ENCODE results near the gene IL21R. TPM values are rescaled to one million over a fixed set of nuclear protein-coding genes. Genes with fewer than 3 reads are reported as not detected.
A peak's percentile ranks its signal among the peaks of the same experiment; 100 is the strongest.
"Not testable (repeated sequence)": the region's sequence is repeated elsewhere in the genome, so short reads cannot be mapped to it uniquely, and the experiment has no call there.

Gene IL21R
- total and polyA plus RNA-seq, 9 of the 15 experiments (the other 6 are each of a cell fraction or from before 2014, with no cell fraction given), result 0.04 to 0.34 (median 0.18) TPM; not detected in 1

GRCh38 chr16:27398341-27398893 lies 3.6 kb upstream of the IL21R start:
- CTCF ChIA-PET (ENCODE audit: low intra/inter-chr PET ratio); H3K4me3 ChIP-seq; intact Hi-C loops (cut with micrococcal nuclease); BruUV-seq (replicated peaks); H3K9me1 ChIP-seq (ENCODE audit: control insufficient read depth, insufficient read depth, low read length); H3K4me1 ChIP-seq (replicated peaks in 1 of 2; ENCODE audit: control insufficient read depth in 2 of 2, insufficient read depth in 2 of 2, low read length in 2 of 2); DNase-seq (ENCODE audit: extremely low read depth in 1 of 4, low spot score in 3 of 4); FAIRE-seq; ATAC-seq; H2AFZ ChIP-seq (ENCODE audit: low read depth, low read length); H3K9me3 ChIP-seq (replicated peaks; ENCODE audit: control insufficient read depth, insufficient read depth, low read depth, low read length); H3K79me2 ChIP-seq (ENCODE audit: control insufficient read depth, insufficient read depth, low read length); H3K27ac ChIP-seq (ENCODE audit: extremely low read depth, low read depth, low read length); H3K36me3 ChIP-seq (ENCODE audit: control insufficient read depth, insufficient read depth, low read length); in situ Hi-C loops (cut with MboI); POLR2A ChIA-PET; H4K20me1 ChIP-seq (replicated peaks; ENCODE audit: control insufficient read depth, insufficient read depth, low read length); H3K4me2 ChIP-seq (ENCODE audit: insufficient read depth, low read length); H3K9ac ChIP-seq (ENCODE audit: insufficient read depth in 1 of 2, low read depth in 2 of 2, low read length in 2 of 2): not testable (repeated sequence)
- 44% methylated on average over 15 of the region's 15 CpGs for WGBS (ENCODE audit: insufficient coverage, low coverage, missing lambda C conversion rate)
- H3K27me3 ChIP-seq (ENCODE audit: control insufficient read depth in 2 of 2, insufficient read depth in 2 of 2, low read length in 2 of 2), result peaks cover 12 to 25% of the 10 kb centered on the region in 2 experiments

DNA sequence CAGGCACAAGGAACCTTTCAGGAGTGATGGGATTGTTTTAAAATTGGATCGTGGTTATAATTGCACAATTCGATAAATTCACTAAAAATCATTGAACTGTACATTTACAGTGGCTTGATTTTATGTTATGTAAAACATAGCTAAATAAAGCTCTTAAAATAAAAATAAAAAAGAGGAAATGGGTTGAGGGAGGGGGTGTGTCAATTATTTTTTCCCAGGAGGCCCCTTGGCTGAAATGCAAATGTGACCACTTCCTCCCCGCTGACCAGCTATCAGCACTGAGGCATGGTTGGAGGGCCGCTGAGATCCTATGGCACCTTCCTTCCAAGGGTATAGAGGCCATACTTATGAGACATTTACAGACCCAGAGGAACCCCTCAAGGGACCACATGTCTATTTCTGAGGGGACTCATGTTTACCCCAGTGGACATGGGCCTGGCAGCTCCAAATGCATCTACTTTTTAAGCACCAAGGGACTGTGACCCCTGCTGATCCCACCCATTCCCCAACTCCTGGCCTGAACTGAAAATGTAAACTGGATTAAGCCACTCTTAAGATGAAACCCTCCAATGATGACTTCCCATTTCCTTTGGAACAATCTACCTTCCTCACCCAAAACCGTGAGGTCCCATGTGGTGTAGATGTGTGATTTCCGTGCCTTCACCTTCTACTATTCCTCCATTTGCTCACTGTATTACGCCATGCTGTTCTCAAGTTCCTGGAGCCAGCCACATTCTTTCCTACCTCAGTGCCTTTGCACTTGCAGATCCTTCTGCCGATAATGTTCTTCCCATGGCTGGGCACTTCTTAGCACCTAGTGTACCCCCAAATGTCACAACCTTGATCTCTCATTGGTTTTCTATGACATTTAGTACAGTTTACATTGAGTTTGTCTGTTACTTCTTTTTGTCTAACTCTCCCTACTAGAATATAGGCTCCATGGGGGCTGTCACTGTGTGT lies 2.8 kb upstream of the IL21R start:
- peaks cover 19 to 32% of the 10 kb centered on the region in 2 experiments for H3K27me3 ChIP-seq (ENCODE audit: control insufficient read depth in 2 of 2, insufficient read depth in 2 of 2, low read length in 2 of 2)
- no peaks in the 10 kb centered on the region for H3K9me3 ChIP-seq (replicated peaks; ENCODE audit: control insufficient read depth, insufficient read depth, low read depth, low read length)
- intact Hi-C loops (cut with micrococcal nuclease), result no loop called here
- no peaks in the 10 kb centered on the region for H3K36me3 ChIP-seq (ENCODE audit: control insufficient read depth, insufficient read depth, low read length)
- peaks cover 2% of the 10 kb centered on the region for H3K9me1 ChIP-seq (ENCODE audit: control insufficient read depth, insufficient read depth, low read length)
- ChIA-PET CTCF (ENCODE audit: low intra/inter-chr PET ratio) (no interaction called here), POLR2A (no interaction called here)
- peak overlapping the region; percentile 37 for H2AFZ ChIP-seq (ENCODE audit: low read depth, low read length)
- no peak overlapping the region for H3K4me2 ChIP-seq (ENCODE audit: insufficient read depth, low read length)
- DNase-seq (ENCODE audit: extremely low read depth in 1 of 4, low spot score in 3 of 4) (peak in 1 of 4 experiments; percentile 6), ATAC-seq (peak; percentile 70), FAIRE-seq (peak; percentile 46)
- no TSS peak for BruUV-seq (replicated peaks)
- H3K4me1 ChIP-seq (replicated peaks in 1 of 2; ENCODE audit: control insufficient read depth in 2 of 2, insufficient read depth in 2 of 2, low read length in 2 of 2), result peaks cover 0 to 7% of the 10 kb centered on the region in 2 experiments; a peak in 3 of 5 replicates
- peaks cover 4% of the 10 kb centered on the region; the same call in 1 of the 2 replicates for H4K20me1 ChIP-seq (replicated peaks; ENCODE audit: control insufficient read depth, insufficient read depth, low read length)
- WGBS (ENCODE audit: insufficient coverage, low coverage, missing lambda C conversion rate), result 35% methylated on average over 8 of the region's 8 CpGs
- H3K9ac ChIP-seq (ENCODE audit: insufficient read depth in 1 of 2, low read depth in 2 of 2, low read length in 2 of 2), result no peak overlapping the region
- no peak overlapping the region for H3K27ac ChIP-seq (ENCODE audit: extremely low read depth, low read depth, low read length)
- H3K79me2 ChIP-seq (ENCODE audit: control insufficient read depth, insufficient read depth, low read length), result no peaks in the 10 kb centered on the region
- no peak overlapping the region for H3K4me3 ChIP-seq
- in situ Hi-C loops (cut with MboI), result no loop called here
- TF ChIP-seq ZNF224 (CRISPR knock-in tag; IDR thresholded peaks at IDR 0.05), result no peak
- peak; percentile 47 for TF ChIP-seq RBM25 (IDR thresholded peaks at IDR 0.05; ENCODE audit: low read depth, low read length, severe bottlenecking)
- no peak for TF ChIP-seq LEF1 (IDR thresholded peaks at IDR 0.05)
- no peak for TF ChIP-seq POLR2G (IDR thresholded peaks at IDR 0.05; ENCODE audit: low read depth, low read length)
